BE2C (cell line): ENCODE data around the gene GPR82.

Experiments used
- DNase-seq: peaks from one replicate; pipeline ENCODE4 v3.0.0-alpha.2; 2020
- H3K27me3 ChIP-seq: fragments of 250-450 bp; sonication (Bioruptor Pico); 2 replicates; pipeline ENCODE4 v1.5.1; 2020; ENCODE audit warnings: mild to moderate bottlenecking
- H3K36me3 ChIP-seq: fragments of 250-450 bp; sonication (Bioruptor Pico); 2 replicates; pipeline ENCODE4 v1.5.1; 2020; ENCODE audit warnings: mild to moderate bottlenecking
- H3K4me1 ChIP-seq: fragments of 250-450 bp; sonication (Bioruptor Pico); 2 replicates; pipeline ENCODE4 v1.5.1; 2020
- H3K4me3 ChIP-seq: 2 replicates; pipeline ENCODE4 v1.5.1; 2011; ENCODE audit warnings: low read depth, low read length
- H3K9me3 ChIP-seq: fragments of 250-450 bp; sonication (Bioruptor Pico); 2 replicates; pipeline ENCODE4 v1.5.1; 2020
- CTCF ChIP-seq: IDR thresholded peaks from 2 replicates; pipeline ENCODE4 v1.5.1; 2012; ENCODE audit warnings: mild to moderate bottlenecking, low read depth, low read length

Gene GPR82

GRCh38 chrX:41688156-41688555 lies 35.8 kb upstream of the GPR82 start:
- no peak for TF ChIP-seq CTCF
- Histone ChIP-seq H3K36me3 (no peaks in the 10 kb centered on the region), H3K27me3 (no peaks in the 10 kb centered on the region), H3K4me1 (no peaks in the 10 kb centered on the region), H3K4me3 (no peak overlapping the region), H3K9me3 (no peaks in the 10 kb centered on the region)
- DNase-seq, result no peak

- Histone ChIP-seq H3K9me3 (no peaks in the 10 kb centered on the region), H3K36me3 (no peaks in the 10 kb centered on the region), H3K27me3 (no peaks in the 10 kb centered on the region), H3K4me1 (no peaks in the 10 kb centered on the region), H3K4me3 (no peak within 1 kb of the TSS)
- no peak for TF ChIP-seq CTCF
- no peak for DNase-seq
Observed at GRCh38 chrX:41688835-41689234, 35.1 kb upstream of the GPR82 start, which contains the start of gene GPR34. GPR34 (plus strand) TSS chrX:41688973; CDS start chrX:41695634, 6,661 bp downstream.

DNA sequence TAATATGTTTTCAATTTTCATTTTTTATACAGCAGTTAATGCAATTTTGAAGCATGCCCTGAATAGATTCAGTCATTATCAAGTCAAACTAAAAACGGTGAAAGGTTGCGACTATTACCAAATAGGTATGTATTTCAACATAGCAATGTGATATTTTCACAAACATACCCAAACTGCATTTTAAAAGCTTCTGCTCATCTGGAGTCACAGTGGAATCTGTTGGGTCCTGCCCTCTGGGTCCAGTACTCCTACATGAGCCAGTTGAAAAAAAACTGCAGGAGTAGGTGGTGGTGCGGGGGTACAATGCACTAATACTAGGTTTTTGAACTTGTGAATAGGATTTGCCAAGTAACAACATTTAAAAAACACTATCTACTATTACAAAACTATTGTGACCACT lies 34.3 kb upstream of the GPR82 start:
- Histone ChIP-seq H3K9me3 (no peaks in the 10 kb centered on the region), H3K4me1 (no peaks in the 10 kb centered on the region), H3K27me3 (no peaks in the 10 kb centered on the region), H3K4me3 (no peak overlapping the region), H3K36me3 (no peaks in the 10 kb centered on the region)
- no peak for TF ChIP-seq CTCF
- no peak for DNase-seq

- H3K27me3 ChIP-seq, result no peaks in the 10 kb centered on the region
- no peak for TF ChIP-seq CTCF
- H3K9me3 ChIP-seq, result no peaks in the 10 kb centered on the region
- no peaks in the 10 kb centered on the region for H3K36me3 ChIP-seq
- no peaks in the 10 kb centered on the region for H3K4me1 ChIP-seq
- H3K4me3 ChIP-seq, result no peak overlapping the region
- no peak for DNase-seq
Observed at GRCh38 chrX:41692162-41692749, 31.7 kb upstream of the GPR82 start.

DNA sequence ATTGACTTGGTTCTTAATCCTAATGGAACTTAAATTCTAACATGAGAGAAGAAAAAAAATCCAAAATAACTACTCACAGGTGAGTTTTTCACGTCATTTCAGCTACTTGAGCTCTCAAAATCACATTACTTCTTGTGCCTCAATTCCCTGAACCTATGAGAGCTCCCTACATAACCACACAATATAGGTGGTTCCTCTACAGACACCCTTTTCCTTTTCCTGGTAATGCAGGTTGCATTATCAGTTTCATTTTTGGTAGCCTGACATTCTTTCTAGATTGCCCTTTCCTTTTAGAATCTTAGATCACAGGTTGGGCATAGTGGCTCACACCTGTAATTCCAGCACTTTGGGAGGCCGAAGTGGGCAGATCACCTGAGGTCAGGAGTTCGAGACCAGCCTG lies 31.0 kb upstream of the GPR82 start:
- no peak for TF ChIP-seq CTCF
- H3K27me3 ChIP-seq, result no peaks in the 10 kb centered on the region

DNA sequence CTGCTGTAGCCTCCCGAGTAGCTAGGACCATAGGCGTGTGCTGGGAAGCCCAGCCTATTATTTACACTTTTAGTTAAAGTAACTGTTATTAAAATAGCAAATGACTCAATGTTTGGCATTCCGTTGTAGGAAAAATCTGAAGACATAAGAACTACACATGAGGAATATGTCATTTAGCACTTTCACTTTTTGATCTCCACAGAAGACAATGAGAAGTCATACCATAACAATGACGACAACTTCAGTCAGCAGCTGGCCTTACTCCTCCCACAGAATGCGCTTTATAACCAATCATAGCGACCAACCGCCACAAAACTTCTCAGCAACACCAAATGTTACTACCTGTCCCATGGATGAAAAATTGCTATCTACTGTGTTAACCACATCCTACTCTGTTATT lies 28.6 kb upstream of the GPR82 start:
- no peak for TF ChIP-seq CTCF
- DNase-seq, result no peak
- Histone ChIP-seq H3K4me3 (no peak overlapping the region), H3K36me3 (no peaks in the 10 kb centered on the region), H3K9me3 (no peaks in the 10 kb centered on the region), H3K27me3 (no peaks in the 10 kb centered on the region), H3K4me1 (no peaks in the 10 kb centered on the region)

More for the DNA sequence above, 31.0 kb upstream of the GPR82 start:
- DNase-seq, result no peak
- Histone ChIP-seq H3K9me3 (no peaks in the 10 kb centered on the region), H3K36me3 (no peaks in the 10 kb centered on the region), H3K4me3 (no peak overlapping the region), H3K4me1 (no peaks in the 10 kb centered on the region)
